ENCODE results near the gene SLC12A4. TPM values are rescaled to one million over a fixed set of nuclear protein-coding genes. Genes with fewer than 3 reads are reported as not detected.

The SLC12A4 gene
- total and polyA plus RNA-seq, 10 donors = 4.6 to 68.5 (median 29.4) TPM

- intact Hi-C loops (cut with DNase I; ENCODE audit: low total_unique reads) = no loop called here
- H3K4me1 ChIP-seq = peaks cover 0 to 41% (median 13%) of the 10 kb centered on the region in 6 donors
- 94 to 99% (median 97%) methylated on average over 5 of the region's 5 CpGs for WGBS, 5 donors
- no peaks in the 10 kb centered on the region for H3K27me3 ChIP-seq (replicated peaks in 1 of 7)
- no peak overlapping the region for H3K27ac ChIP-seq
- no peak for TF ChIP-seq CTCF (IDR thresholded peaks at IDR 0.05 in 8 of 11, conservative IDR thresholded peaks at IDR 0.05 in 3 of 11)
- TF ChIP-seq POLR2AphosphoS5 (IDR thresholded peaks at IDR 0.05) = no peak
- no peak for TF ChIP-seq POLR2A (IDR thresholded peaks at IDR 0.05)
- H3K4me3 ChIP-seq = no peak overlapping the region
- no peak for DNase-seq
- H3K9me3 ChIP-seq = no peaks in the 10 kb centered on the region
- peaks cover 0 to 45% (median 4%) of the 10 kb centered on the region in 6 donors for H3K36me3 ChIP-seq
Observed at GRCh38 chr16:67901734-67902133, 66.7 kb downstream of the SLC12A4 start.

- DNase-seq = no peak
- TF ChIP-seq POLR2A (IDR thresholded peaks at IDR 0.05) (no peak), CTCF (IDR thresholded peaks at IDR 0.05 in 8 of 11, conservative IDR thresholded peaks at IDR 0.05 in 3 of 11) (no peak), POLR2AphosphoS5 (IDR thresholded peaks at IDR 0.05) (no peak)
- Histone ChIP-seq H3K4me1 (peaks cover 21 to 70% (median 44%) of the 10 kb centered on the region in 6 donors), H3K27ac (peak overlapping the region in 4 of 8 donors; percentile 14 to 73 (median 60)), H3K4me3 (no peak overlapping the region), H3K27me3 (replicated peaks in 1 of 7) (no peaks in the 10 kb centered on the region), H3K9me3 (no peaks in the 10 kb centered on the region), H3K36me3 (peaks cover 0 to 18% (median 0%) of the 10 kb centered on the region in 6 donors)
- intact Hi-C loops (cut with DNase I; ENCODE audit: low total_unique reads) = no loop called here
- 93 to 95% (median 95%) methylated on average over 3 of the region's 3 CpGs for WGBS, 5 donors
Observed at GRCh38 chr16:67897231-67897630, 71.2 kb downstream of the SLC12A4 start.

GRCh38 chr16:67893743-67894399 lies 74.6 kb downstream of the SLC12A4 start:
- no peaks in the 10 kb centered on the region for H3K9me3 ChIP-seq
- H3K4me1 ChIP-seq = peaks cover 21 to 63% (median 45%) of the 10 kb centered on the region in 6 donors
- peak overlapping the region; percentile 88 to 97 (median 94) for H3K27ac ChIP-seq
- intact Hi-C loops (cut with DNase I; ENCODE audit: low total_unique reads) = no loop called here
- H3K36me3 ChIP-seq = no peaks in the 10 kb centered on the region
- H3K4me3 ChIP-seq = peak overlapping the region; percentile 86 to 97 (median 92)
- whole genome bisulfite sequencing, 5 donors = 27 to 36% (median 31%) methylated on average over 13 to 14 of the region's 14 CpGs
- TF ChIP-seq CTCF (IDR thresholded peaks at IDR 0.05 in 8 of 11, conservative IDR thresholded peaks at IDR 0.05 in 3 of 11) = no peak
- no peak for TF ChIP-seq POLR2AphosphoS5 (IDR thresholded peaks at IDR 0.05)
- no peak for TF ChIP-seq POLR2A (IDR thresholded peaks at IDR 0.05)
- no peaks in the 10 kb centered on the region for H3K27me3 ChIP-seq (replicated peaks in 1 of 7)
- DNase-seq = no peak

Small RNAs within 50 kb of the gene (small RNA-seq; reads per million reads assigned to genes)
- 0 reads per million in 4 donors for gene RNU6-359P

Other genes with a start within 250 kb of the SLC12A4 start
- gene GFOD2, start 249.3 kb downstream of the SLC12A4 start, total RNA-seq = 10 to 100 TPM; 34.6 to 45.6 (median 41.1) TPM
- 10 to 100 TPM; 10.4 to 21.4 (median 11.6) TPM for gene GFOD2, start 249.3 kb downstream of the SLC12A4 start, polyA plus RNA-seq
- 10 to 100 TPM; 19.7 to 38.6 (median 25.9) TPM for gene RANBP10, start 162.1 kb downstream of the SLC12A4 start, total RNA-seq
- gene RANBP10, start 162.1 kb downstream of the SLC12A4 start, polyA plus RNA-seq = 10 to 100 TPM in 1 of 3 donors, 1 to 10 TPM in 2; 6.6 to 10.7 (median 8.1) TPM
- gene TSNAXIP1, start 161.7 kb downstream of the SLC12A4 start, total RNA-seq = 1 to 10 TPM in 1 of 7 donors, under 1 TPM in 6; 0.44 to 2.7 (median 0.80) TPM
- 1 to 10 TPM; 1.0 to 2.3 (median 1.9) TPM for gene TSNAXIP1, start 161.7 kb downstream of the SLC12A4 start, polyA plus RNA-seq
- gene THAP11, start 126.3 kb downstream of the SLC12A4 start, total RNA-seq = 10 to 100 TPM; 23.5 to 80.7 (median 35.7) TPM
- gene THAP11, start 126.3 kb downstream of the SLC12A4 start, polyA plus RNA-seq = 10 to 100 TPM; 19.9 to 31.7 (median 24.3) TPM
- 10 to 100 TPM; 38.8 to 64.3 (median 48.6) TPM for gene NUTF2, start 121.7 kb downstream of the SLC12A4 start, total RNA-seq
- 100 to 1,000 TPM in 1 of 3 donors, 10 to 100 TPM in 2; 92.3 to 116 (median 97.0) TPM for gene NUTF2, start 121.7 kb downstream of the SLC12A4 start, polyA plus RNA-seq
- 10 to 100 TPM; 43.2 to 82.9 (median 50.8) TPM for gene CENPT, start 120.9 kb downstream of the SLC12A4 start, total RNA-seq
- gene CENPT, start 120.9 kb downstream of the SLC12A4 start, polyA plus RNA-seq = 100 to 1,000 TPM in 1 of 3 donors, 10 to 100 TPM in 2; 47.2 to 101 (median 91.3) TPM
- gene EDC4, start 95.6 kb downstream of the SLC12A4 start, total RNA-seq = 10 to 100 TPM; 51.7 to 71.3 (median 63.2) TPM
- gene EDC4, start 95.6 kb downstream of the SLC12A4 start, polyA plus RNA-seq = 10 to 100 TPM; 27.6 to 45.0 (median 39.6) TPM
- gene NRN1L, start 83.8 kb downstream of the SLC12A4 start, total RNA-seq = 1 to 10 TPM in 3 of 7 donors, under 1 TPM in 2, not detected in 2; 0.60 to 6.2 (median 1.2) TPM
- 1 to 10 TPM; 2.5 to 4.4 (median 3.4) TPM for gene NRN1L, start 83.8 kb downstream of the SLC12A4 start, polyA plus RNA-seq
- 10 to 100 TPM; 13.0 to 31.3 (median 26.0) TPM for gene PSKH1, start 75.4 kb downstream of the SLC12A4 start, total RNA-seq
- 10 to 100 TPM in 1 of 3 donors, 1 to 10 TPM in 2; 5.0 to 16.2 (median 6.8) TPM for gene PSKH1, start 75.4 kb downstream of the SLC12A4 start, polyA plus RNA-seq
- gene CTRL, start 36.8 kb downstream of the SLC12A4 start, total RNA-seq = 1 to 10 TPM; 2.0 to 8.5 (median 4.6) TPM
- 10 to 100 TPM in 1 of 3 donors, 1 to 10 TPM in 2; 2.7 to 10.3 (median 4.8) TPM for gene CTRL, start 36.8 kb downstream of the SLC12A4 start, polyA plus RNA-seq
- gene PSMB10, start 31.8 kb downstream of the SLC12A4 start, total RNA-seq = 100 to 1,000 TPM in 6 of 7 donors, 10 to 100 TPM in 1; 80.3 to 152 (median 128) TPM
- 100 to 1,000 TPM; 207 to 236 (median 236) TPM for gene PSMB10, start 31.8 kb downstream of the SLC12A4 start, polyA plus RNA-seq
- 10 to 100 TPM in 5 of 7 donors, 1 to 10 TPM in 2; 5.2 to 28.5 (median 13.7) TPM for gene LCAT, start 24.5 kb downstream of the SLC12A4 start, total RNA-seq
- 10 to 100 TPM in 2 of 3 donors, 1 to 10 TPM in 1; 8.5 to 51.6 (median 40.2) TPM for gene LCAT, start 24.5 kb downstream of the SLC12A4 start, polyA plus RNA-seq
- 1 to 10 TPM in 4 of 7 donors, under 1 TPM in 3; 0.57 to 2.2 (median 1.4) TPM for gene DPEP3, start 11.9 kb upstream of the SLC12A4 start, total RNA-seq
- under 1 TPM; 0.26 to 0.49 (median 0.43) TPM for gene DPEP3, start 11.9 kb upstream of the SLC12A4 start, polyA plus RNA-seq
- gene DPEP2, start 30.8 kb upstream of the SLC12A4 start, total RNA-seq = 10 to 100 TPM; 18.6 to 79.6 (median 30.4) TPM
- 10 to 100 TPM; 21.7 to 31.0 (median 24.7) TPM for gene DPEP2, start 30.8 kb upstream of the SLC12A4 start, polyA plus RNA-seq
- not detected for gene DPEP2NB, start 47.3 kb upstream of the SLC12A4 start, total RNA-seq
- gene DPEP2NB, start 47.3 kb upstream of the SLC12A4 start, polyA plus RNA-seq = not detected
- gene DDX28, start 54.6 kb upstream of the SLC12A4 start, total RNA-seq = 10 to 100 TPM in 5 of 7 donors, 1 to 10 TPM in 2; 8.6 to 12.7 (median 10.3) TPM
- 10 to 100 TPM; 15.8 to 19.0 (median 17.6) TPM for gene DDX28, start 54.6 kb upstream of the SLC12A4 start, polyA plus RNA-seq
- 10 to 100 TPM; 22.3 to 31.7 (median 27.6) TPM for gene DUS2, start 54.6 kb upstream of the SLC12A4 start, total RNA-seq
- gene DUS2, start 54.6 kb upstream of the SLC12A4 start, polyA plus RNA-seq = 10 to 100 TPM; 17.4 to 28.8 (median 25.2) TPM
- 10 to 100 TPM; 64.4 to 89.7 (median 68.5) TPM for gene NFATC3, start 116.7 kb upstream of the SLC12A4 start, total RNA-seq
- 10 to 100 TPM; 12.4 to 13.1 (median 12.7) TPM for gene NFATC3, start 116.7 kb upstream of the SLC12A4 start, polyA plus RNA-seq

Measured in spleen (tissue), 11 donors.